Measurements from ENCODE around the gene CNKSR3.

The CNKSR3 gene

DNA sequence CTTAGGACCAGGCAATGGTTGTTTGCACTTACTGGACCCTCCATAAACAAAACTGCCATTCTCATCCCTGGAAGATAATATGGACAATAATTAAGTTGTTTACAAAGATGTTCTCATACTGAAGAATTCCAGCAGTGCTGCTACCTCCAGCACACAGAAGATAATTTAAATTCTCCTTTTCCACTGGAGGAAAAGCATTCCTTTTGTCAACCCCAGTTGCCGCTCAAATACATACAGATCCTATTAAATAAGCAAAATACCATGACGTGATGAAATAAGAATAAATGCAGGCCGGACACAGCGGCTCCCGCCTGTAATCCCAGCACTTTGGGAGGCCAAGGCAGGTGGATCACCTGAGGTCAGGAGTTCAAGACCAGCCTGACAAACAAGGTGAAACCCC lies 99.4 kb downstream of the CNKSR3 start:
- TF ChIP-seq, protein P1, sequence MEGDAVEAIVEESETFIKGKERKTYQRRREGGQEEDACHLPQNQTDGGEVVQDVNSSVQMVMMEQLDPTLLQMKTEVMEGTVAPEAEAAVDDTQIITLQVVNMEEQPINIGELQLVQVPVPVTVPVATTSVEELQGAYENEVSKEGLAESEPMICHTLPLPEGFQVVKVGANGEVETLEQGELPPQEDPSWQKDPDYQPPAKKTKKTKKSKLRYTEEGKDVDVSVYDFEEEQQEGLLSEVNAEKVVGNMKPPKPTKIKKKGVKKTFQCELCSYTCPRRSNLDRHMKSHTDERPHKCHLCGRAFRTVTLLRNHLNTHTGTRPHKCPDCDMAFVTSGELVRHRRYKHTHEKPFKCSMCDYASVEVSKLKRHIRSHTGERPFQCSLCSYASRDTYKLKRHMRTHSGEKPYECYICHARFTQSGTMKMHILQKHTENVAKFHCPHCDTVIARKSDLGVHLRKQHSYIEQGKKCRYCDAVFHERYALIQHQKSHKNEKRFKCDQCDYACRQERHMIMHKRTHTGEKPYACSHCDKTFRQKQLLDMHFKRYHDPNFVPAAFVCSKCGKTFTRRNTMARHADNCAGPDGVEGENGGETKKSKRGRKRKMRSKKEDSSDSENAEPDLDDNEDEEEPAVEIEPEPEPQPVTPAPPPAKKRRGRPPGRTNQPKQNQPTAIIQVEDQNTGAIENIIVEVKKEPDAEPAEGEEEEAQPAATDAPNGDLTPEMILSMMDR (IDR thresholded peaks at IDR 0.05; ENCODE audit: insufficient read depth, low read depth, low read length, missing control alignments), result no peak
- H3K4me3 ChIP-seq (ENCODE audit: low read length), result no peak overlapping the region
- no peak for DNase-seq (ENCODE audit: low read depth)

DNA sequence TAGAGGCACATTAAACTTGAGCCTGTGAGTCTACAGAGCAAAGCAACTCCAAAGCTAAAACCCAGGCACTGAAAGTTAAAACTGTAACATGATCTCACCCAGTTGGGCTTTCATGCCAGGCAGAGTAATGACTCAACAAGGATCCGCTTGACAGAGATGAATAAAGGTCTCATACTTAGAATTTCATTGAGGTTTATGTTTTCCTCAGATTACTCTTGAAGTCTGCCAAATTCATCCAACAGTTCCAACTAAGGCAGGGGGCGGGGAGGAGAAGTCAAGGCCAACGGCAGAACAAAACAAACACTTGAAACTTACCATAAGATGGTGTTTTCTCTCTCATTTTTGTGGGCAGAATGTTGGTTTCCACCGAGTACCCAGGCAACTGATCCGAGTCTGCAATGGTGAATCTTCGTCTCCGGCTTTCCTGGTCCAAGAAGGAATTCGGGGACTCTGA lies 99.8 kb downstream of the CNKSR3 start:
- TF ChIP-seq, protein P1 (IDR thresholded peaks at IDR 0.05; ENCODE audit: insufficient read depth, low read depth, low read length, missing control alignments), result no peak
- no peak overlapping the region for H3K4me3 ChIP-seq (ENCODE audit: low read length)

DNA sequence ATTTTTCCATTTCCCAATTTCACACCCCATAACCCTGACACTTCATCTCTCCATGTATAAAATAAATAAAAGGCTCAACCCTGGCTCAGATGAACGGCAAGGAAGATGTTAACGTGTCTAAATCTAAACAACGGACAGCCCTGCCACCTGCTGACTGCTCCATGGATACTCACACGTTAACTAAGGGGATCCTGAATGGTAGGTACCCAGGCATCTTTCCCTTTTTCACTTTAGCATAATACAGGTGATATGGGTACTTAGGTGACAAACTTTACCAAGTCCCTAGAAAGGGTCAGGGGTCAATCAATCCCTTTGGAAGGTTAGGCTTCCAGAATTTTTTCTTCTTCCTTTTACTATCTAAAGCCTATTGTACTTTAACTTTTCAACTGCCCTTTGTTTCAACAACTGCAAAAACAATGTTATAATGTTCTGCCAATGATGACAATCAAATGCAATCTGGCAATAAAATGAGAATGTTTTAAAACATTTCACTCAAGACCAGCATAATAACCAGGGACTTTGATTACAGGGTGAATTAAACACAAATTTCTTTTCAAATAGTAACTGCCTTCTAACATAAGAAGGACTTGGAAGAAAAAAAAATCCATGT lies 101.5 kb downstream of the CNKSR3 start:
- H3K4me3 ChIP-seq (ENCODE audit: low read length), result no peak overlapping the region
- TF ChIP-seq, protein P1 (IDR thresholded peaks at IDR 0.05; ENCODE audit: insufficient read depth, low read depth, low read length, missing control alignments), result peak; percentile 58
- peak; percentile 61 for DNase-seq (ENCODE audit: low read depth)

More for the DNA sequence above, 99.8 kb downstream of the CNKSR3 start:
- peak; percentile 85 for DNase-seq (ENCODE audit: low read depth)

DNA sequence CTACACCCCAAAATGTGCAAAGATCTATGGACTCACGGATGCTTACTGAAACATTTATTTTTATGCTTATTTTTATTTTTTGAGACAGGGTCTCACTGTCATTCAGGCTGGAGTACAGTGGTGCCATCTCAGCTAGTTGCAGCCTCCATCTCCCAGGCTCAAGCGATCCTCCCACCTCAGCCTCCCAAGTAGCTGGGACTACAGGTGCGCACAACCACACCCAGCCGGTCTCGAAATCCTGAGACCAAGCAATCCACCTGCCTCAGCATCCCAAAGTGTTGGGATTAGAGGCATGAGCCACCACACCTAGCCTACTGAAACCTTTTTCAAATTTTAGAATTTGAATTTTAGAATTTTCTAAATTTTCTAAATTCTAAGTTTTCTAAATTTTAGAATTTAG lies 103.0 kb downstream of the CNKSR3 start:
- DNase-seq (ENCODE audit: low read depth), result no peak
- H3K4me3 ChIP-seq (ENCODE audit: low read length), result no peak overlapping the region
- TF ChIP-seq, protein P1 (IDR thresholded peaks at IDR 0.05; ENCODE audit: insufficient read depth, low read depth, low read length, missing control alignments), result no peak

DNA sequence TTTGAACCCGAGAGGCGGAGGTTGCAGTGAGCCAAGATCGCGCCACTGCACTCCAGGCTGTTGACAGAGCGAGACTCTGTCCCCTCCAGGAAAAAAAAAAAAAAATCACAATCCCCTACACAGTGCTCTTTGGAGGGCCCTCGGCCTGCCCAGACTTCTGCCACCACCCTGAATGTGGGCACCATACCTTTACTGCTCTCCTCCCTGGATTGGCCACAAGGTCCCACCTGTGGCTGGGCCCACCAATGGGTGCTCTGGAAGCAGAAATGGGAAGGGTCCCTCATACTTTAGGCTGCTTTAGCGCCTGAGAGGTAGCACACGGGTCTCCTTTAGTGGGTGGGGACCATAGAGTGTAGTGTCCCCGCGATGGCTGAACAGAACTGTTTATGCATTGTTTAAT lies 103.6 kb downstream of the CNKSR3 start:
- TF ChIP-seq, protein P1 (IDR thresholded peaks at IDR 0.05; ENCODE audit: insufficient read depth, low read depth, low read length, missing control alignments), result no peak
- no peak overlapping the region for H3K4me3 ChIP-seq (ENCODE audit: low read length)

DNA sequence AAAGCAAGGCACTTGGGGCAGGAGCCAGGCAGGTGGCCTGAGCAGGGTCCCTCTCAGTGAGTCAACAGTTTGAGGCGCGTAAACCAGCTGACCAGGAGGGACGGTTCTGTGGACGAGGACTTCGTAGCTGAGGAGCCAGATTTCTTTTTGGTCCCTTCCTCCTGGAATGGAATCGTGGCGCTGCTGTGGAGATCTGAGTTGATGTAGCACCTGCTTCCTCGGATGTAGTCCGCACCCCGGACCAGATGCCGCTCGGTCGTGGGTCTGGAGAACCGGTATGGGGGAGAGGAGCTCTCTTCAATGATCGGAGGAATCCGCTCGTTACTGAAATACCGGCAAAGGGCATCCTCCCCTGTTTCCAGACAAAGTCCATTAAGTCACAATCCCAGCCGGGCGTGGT lies 104.2 kb downstream of the CNKSR3 start:
- H3K4me3 ChIP-seq (ENCODE audit: low read length), result no peak overlapping the region
- DNase-seq (ENCODE audit: low read depth), result no peak
- TF ChIP-seq, protein P1 (IDR thresholded peaks at IDR 0.05; ENCODE audit: insufficient read depth, low read depth, low read length, missing control alignments), result no peak

More for the DNA sequence above, 103.6 kb downstream of the CNKSR3 start:
- DNase-seq (ENCODE audit: low read depth), result no peak

DNA sequence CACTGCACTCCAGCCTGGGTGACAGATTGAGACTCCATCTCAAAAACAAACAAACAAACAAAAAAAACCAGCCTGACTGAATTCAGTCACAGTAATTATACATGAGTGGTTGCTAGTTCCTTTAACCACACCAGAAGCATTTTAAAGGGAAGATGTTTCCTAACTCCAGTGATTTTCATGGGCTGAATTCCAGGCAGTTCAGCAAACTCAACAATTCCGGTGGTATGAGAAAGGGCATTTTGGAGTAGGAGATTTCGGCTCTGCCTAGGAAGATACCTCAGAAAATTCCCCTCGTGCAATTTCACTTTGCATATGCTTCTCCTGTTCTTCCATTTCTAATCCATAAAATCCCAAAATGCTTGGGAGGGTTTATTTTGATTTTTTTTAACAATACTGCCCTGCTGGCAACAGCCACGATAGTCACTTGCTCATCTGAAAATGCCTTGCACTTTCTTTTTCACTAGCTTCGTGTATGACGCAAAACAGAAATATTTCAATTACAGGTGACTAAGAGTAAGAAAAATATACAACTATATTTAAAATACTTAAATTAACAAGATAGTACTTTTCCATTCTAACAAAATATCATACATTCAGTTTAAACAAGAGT lies 105.6 kb downstream of the CNKSR3 start:
- no peak overlapping the region for H3K4me3 ChIP-seq (ENCODE audit: low read length)
- TF ChIP-seq, protein P1 (IDR thresholded peaks at IDR 0.05; ENCODE audit: insufficient read depth, low read depth, low read length, missing control alignments), result no peak
- no peak for DNase-seq (ENCODE audit: low read depth)

Data from epithelial cell of esophagus (primary cell).